MM.1S (cell line): ENCODE data around the gene CACNB4.

Experiments
- DNase-seq: peaks from one replicate; pipeline ENCODE4 v3.0.0-alpha.2; 2015
- H2AFZ ChIP-seq: fragments of 300-600 bp; sonication (generic); 2 replicates; pipeline ENCODE4 v1.6.0; 2016; ENCODE audit warnings: antibody characterized with exemption, low read length
- H3F3A ChIP-seq: fragments of 300-600 bp; sonication (generic); 2 replicates; pipeline ENCODE4 v1.6.1; 2016; ENCODE audit warnings: mild to moderate bottlenecking, antibody characterized with exemption, low read length, moderate library complexity, mixed read lengths; ENCODE audit not compliant: insufficient read depth
- H3K27ac ChIP-seq: fragments of 300-600 bp; sonication (generic); 2 replicates; pipeline ENCODE4 v1.5.1; 2016; ENCODE audit warnings: mild to moderate bottlenecking, low read length
- H3K27me3 ChIP-seq: fragments of 300-600 bp; sonication (generic); replicated peaks from 2 replicates; pipeline ENCODE4 v1.6.0; 2016; ENCODE audit warnings: low read length; ENCODE audit not compliant: insufficient read depth
- H3K36me3 ChIP-seq: fragments of 300-600 bp; sonication (generic); replicated peaks from 2 replicates; pipeline ENCODE4 v1.6.1; 2016; ENCODE audit warnings: mild to moderate bottlenecking, low read length, mixed read lengths; ENCODE audit not compliant: insufficient read depth
- H3K4me1 ChIP-seq: fragments of 300-600 bp; sonication (generic); 2 replicates; pipeline ENCODE4 v1.6.1; 2016; ENCODE audit warnings: low read length, mixed read lengths
- H3K4me2 ChIP-seq: fragments of 300-600 bp; sonication (generic); 2 replicates; pipeline ENCODE4 v1.6.0; 2016; ENCODE audit warnings: low read depth, low read length
- H3K4me3 ChIP-seq: fragments of 300-600 bp; sonication (generic); 2 replicates; pipeline ENCODE4 v1.5.1; 2016; ENCODE audit warnings: low read length, mixed read lengths
- H3K79me2 ChIP-seq: fragments of 300-600 bp; sonication (generic); 2 replicates; pipeline ENCODE4 v1.6.1; 2016; ENCODE audit warnings: mixed run types, low read length, mixed read lengths
- H3K9ac ChIP-seq: fragments of 300-600 bp; sonication (generic); 2 replicates; pipeline ENCODE4 v1.6.1; 2016; ENCODE audit warnings: low read length, mixed read lengths
- H3K9me2 ChIP-seq: fragments of 300-600 bp; sonication (generic); replicated peaks from 2 replicates; pipeline ENCODE4 v1.6.1; 2016; ENCODE audit warnings: mild to moderate bottlenecking, low read length, mixed read lengths; ENCODE audit not compliant: insufficient read depth
- H3K9me3 ChIP-seq: fragments of 300-600 bp; sonication (generic); replicated peaks from 2 replicates; pipeline ENCODE4 v1.6.1; 2016; ENCODE audit warnings: mild to moderate bottlenecking, low read length, mixed read lengths; ENCODE audit not compliant: insufficient read depth
- H4K20me1 ChIP-seq: fragments of 300-600 bp; sonication (generic); 2 replicates; pipeline ENCODE4 v1.6.1; 2016; ENCODE audit warnings: mild to moderate bottlenecking, low read length, moderate library complexity, mixed read lengths; ENCODE audit not compliant: insufficient read depth
- CTCF ChIP-seq: fragments of 300-600 bp; sonication (generic); IDR thresholded peaks from 2 replicates; pipeline ENCODE4 v1.5.1; 2016; ENCODE audit warnings: antibody characterized with exemption, low read length, mixed read lengths
- EZH2 ChIP-seq: fragments of 300-600 bp; sonication (generic); optimal IDR thresholded peaks from 2 replicates; pipeline ENCODE3; 2017; ENCODE audit warnings: low read depth, mild to moderate bottlenecking, antibody characterized with exemption, low read length, mixed read lengths
- EZH2phosphoT487 ChIP-seq: fragments of 300-600 bp; sonication (generic); IDR thresholded peaks from 2 replicates; pipeline ENCODE4 v1.6.1; 2018; ENCODE audit warnings: antibody characterized with exemption, low read length

CACNB4 gene

GRCh38 chr2:151967829-151968722 lies 130.8 kb downstream of the CACNB4 start:
- no peaks in the 10 kb centered on the region for H3K36me3 ChIP-seq
- no peaks in the 10 kb centered on the region for H3K4me1 ChIP-seq
- no peaks in the 10 kb centered on the region for H3F3A ChIP-seq
- H3K9me2 ChIP-seq, result no peaks in the 10 kb centered on the region
- no peaks in the 10 kb centered on the region for H3K27me3 ChIP-seq
- no peak overlapping the region for H3K27ac ChIP-seq
- H3K9me3 ChIP-seq, result no peaks in the 10 kb centered on the region
- no peak for DNase-seq
- no peaks in the 10 kb centered on the region for H3K79me2 ChIP-seq
- TF ChIP-seq EZH2phosphoT487 (no peak), CTCF (no peak), EZH2 (no peak)
- H3K9ac ChIP-seq, result no peak overlapping the region
- no peaks in the 10 kb centered on the region for H4K20me1 ChIP-seq
- H3K4me3 ChIP-seq, result no peak overlapping the region
- H2AFZ ChIP-seq, result no peak overlapping the region
- H3K4me2 ChIP-seq, result no peak overlapping the region

- Histone ChIP-seq H3K9ac (no peak overlapping the region), H3K4me2 (no peak overlapping the region), H2AFZ (0 out of 2 replicates have a peak overlapping the region, but pooled peaks have one; percentile 6), H3K9me3 (no peaks in the 10 kb centered on the region), H3F3A (no peaks in the 10 kb centered on the region), H3K36me3 (no peaks in the 10 kb centered on the region), H3K4me1 (no peaks in the 10 kb centered on the region), H3K79me2 (no peaks in the 10 kb centered on the region), H3K27me3 (no peaks in the 10 kb centered on the region), H3K9me2 (no peaks in the 10 kb centered on the region), H3K4me3 (no peak overlapping the region), H3K27ac (no peak overlapping the region), H4K20me1 (no peaks in the 10 kb centered on the region)
- TF ChIP-seq EZH2phosphoT487 (no peak), CTCF (no peak), EZH2 (no peak)
- DNase-seq, result no peak
Observed at GRCh38 chr2:151965884-151966283, 133.0 kb downstream of the CACNB4 start.

- H3K27ac ChIP-seq, result no peak overlapping the region
- DNase-seq, result no peak
- no peaks in the 10 kb centered on the region for H3K9me3 ChIP-seq
- no peaks in the 10 kb centered on the region for H3K36me3 ChIP-seq
- H3K4me1 ChIP-seq, result no peaks in the 10 kb centered on the region
- H2AFZ ChIP-seq, result no peak overlapping the region
- no peak for TF ChIP-seq CTCF
- no peak for TF ChIP-seq EZH2
- no peak for TF ChIP-seq EZH2phosphoT487
- H3K4me2 ChIP-seq, result no peak overlapping the region
- no peaks in the 10 kb centered on the region for H3K79me2 ChIP-seq
- H3K9ac ChIP-seq, result no peak overlapping the region
- H3K4me3 ChIP-seq, result no peak overlapping the region
- H3F3A ChIP-seq, result no peaks in the 10 kb centered on the region
- H3K27me3 ChIP-seq, result no peaks in the 10 kb centered on the region
- no peaks in the 10 kb centered on the region for H3K9me2 ChIP-seq
- H4K20me1 ChIP-seq, result no peaks in the 10 kb centered on the region
Observed at GRCh38 chr2:151961558-151961957, 137.3 kb downstream of the CACNB4 start.
